K562 (cell line): ENCODE results near the gene PACSIN1. TPM values are rescaled to one million over a fixed set of nuclear protein-coding genes. Genes with fewer than 3 reads are reported as not detected.

ENCODE experiments used
- ATAC-seq: fragments of 200-7000 bp; cut with Tn5 transposase; 3 replicates; pipeline ENCODE4 v1.9.1; 2020; ENCODE audit warnings: moderate library complexity
- BruUV-seq: library from RNA; stranded (reverse); fragments of 400-500 nt; replicated peaks from 2 replicates; lab custom pipeline; 2021; lab: Mats Ljungman, UMichigan
- CTCF ChIA-PET: fragments of 300-600 bp; formaldehyde crosslinking; extraction: SDS; loops from one replicate; lab custom pipeline; 2021; ENCODE audit warnings: low intra/inter-chr PET ratio; lab: Yijun Ruan, JAX
- POLR2A ChIA-PET: fragments of 300-600, 350-650 bp; sonication (Branson Sonifier 250); formaldehyde crosslinking; extraction: SDS; loops from one replicate; lab custom pipeline; 2021; ENCODE audit warnings: antibody characterized with exemption, inconsistent platforms; lab: Yijun Ruan, JAX
- DNase-seq, 4 experiments: peaks; one replicate each; pipeline versions ENCODE4 v3.0.0 to v3.0.0-alpha.2; 2011 to 2018; ENCODE audit warnings: low spot score in 3 of 4, mixed read lengths in 3 of 4; ENCODE audit errors: extremely low read depth in 1 of 4
- FAIRE-seq: peaks from 2 replicates; lab custom pipeline; 2011; peaks lifted over from hg19 to GRCh38; lab: Jason Lieb, UNC
- H2AFZ ChIP-seq: 2 replicates; pipeline ENCODE4 v1.6.0; 2011; ENCODE audit warnings: low read depth, low read length, control low read depth, inconsistent platforms
- H3K27ac ChIP-seq: fragments of 200-600 bp; 3 replicates; pipeline ENCODE4 v1.8.0; 2011; ENCODE audit warnings: low read depth, mild to moderate bottlenecking, control low read depth, inconsistent platforms, low read length, moderate library complexity, mixed read lengths; ENCODE audit errors: extremely low read depth
- H3K27me3 ChIP-seq, 2 experiments: fragments of 300-600 bp in 1 of 2; 2 replicates in 1 of 2; 3 replicates in 1 of 2; pipeline versions ENCODE4 v1.6.0 to v1.8.0; 2011; ENCODE audit warnings: inconsistent platforms in 2 of 2, low read length in 2 of 2, mild to moderate bottlenecking in 1 of 2, mixed read lengths in 1 of 2, moderate library complexity in 1 of 2; ENCODE audit not compliant: control insufficient read depth in 2 of 2, insufficient read depth in 2 of 2
- H3K36me3 ChIP-seq: fragments of 300-600 bp; 3 replicates; pipeline ENCODE4 v1.8.0; 2011; ENCODE audit warnings: mild to moderate bottlenecking, low read length, inconsistent platforms; ENCODE audit not compliant: control insufficient read depth, insufficient read depth
- H3K4me1 ChIP-seq, 2 experiments: fragments of 200-600 bp in 1 of 2; replicated peaks in 1 of 2; 2 replicates in 1 of 2; 3 replicates in 1 of 2; pipeline versions ENCODE4 v1.5.1 to v1.8.0; 2011; ENCODE audit warnings: inconsistent platforms in 2 of 2, low read length in 2 of 2, mild to moderate bottlenecking in 1 of 2, mixed read lengths in 1 of 2, moderate library complexity in 1 of 2; ENCODE audit not compliant: control insufficient read depth in 2 of 2, insufficient read depth in 2 of 2
- H3K4me2 ChIP-seq: 2 replicates; pipeline ENCODE4 v1.6.1; 2011; ENCODE audit warnings: low read length, control low read depth, inconsistent platforms, mixed read lengths; ENCODE audit not compliant: insufficient read depth
- H3K4me3 ChIP-seq: fragments of 200-600 bp; sonication (generic), shearing (Covaris generic); 2 replicates; pipeline ENCODE4 v1.5.1; 2016; ENCODE audit warnings: control low read depth, inconsistent platforms
- H3K79me2 ChIP-seq: fragments of 200-600 bp; 3 replicates; pipeline ENCODE4 v1.8.0; 2011; ENCODE audit warnings: low read length, inconsistent platforms; ENCODE audit not compliant: control insufficient read depth, insufficient read depth
- H3K9ac ChIP-seq, 2 experiments: 2 replicates each; pipeline versions ENCODE4 v1.6.0 to v1.6.1; 2011; ENCODE audit warnings: low read depth in 2 of 2, low read length in 2 of 2, control low read depth in 1 of 2, inconsistent platforms in 1 of 2, mild to moderate bottlenecking in 1 of 2, mixed read lengths in 1 of 2; ENCODE audit not compliant: insufficient read depth in 1 of 2
- H3K9me1 ChIP-seq: one replicate; pipeline ENCODE4 v1.6.0; 2011; ENCODE audit warnings: inconsistent platforms, mild to moderate bottlenecking, low read length, moderate library complexity; ENCODE audit not compliant: control insufficient read depth, insufficient read depth
- H3K9me3 ChIP-seq: replicated peaks from 2 replicates; pipeline ENCODE4 v1.5.1; 2011; ENCODE audit warnings: low read depth, low read length, inconsistent platforms; ENCODE audit not compliant: control insufficient read depth, insufficient read depth
- H4K20me1 ChIP-seq: replicated peaks from 2 replicates; pipeline ENCODE4 v1.6.1; 2011; ENCODE audit warnings: low read length, inconsistent platforms, mixed read lengths; ENCODE audit not compliant: control insufficient read depth, insufficient read depth
- CREBBP ChIP-seq: IDR thresholded peaks from one replicate; pipeline ENCODE4 v1.6.1; 2012; ENCODE audit warnings: low read depth, mild to moderate bottlenecking, control low read depth, inconsistent platforms, low read length
- RAD51 ChIP-seq: fragments of 450-650 bp; IDR thresholded peaks from 2 replicates; pipeline ENCODE4 v1.7.1; 2016; ENCODE audit warnings: low read depth, mild to moderate bottlenecking, borderline replicate concordance
- SAP30 ChIP-seq: fragments of 200-600 bp; sonication (generic); IDR thresholded peaks from 2 replicates; pipeline ENCODE4 v1.6.1; 2012; ENCODE audit warnings: borderline replicate concordance, low read depth, mild to moderate bottlenecking, moderate library complexity, low read length, control low read depth, inconsistent platforms; ENCODE audit not compliant: insufficient read depth, poor library complexity, severe bottlenecking
- ZBTB26 ChIP-seq: fragments of 450-650 bp; formaldehyde crosslinking; IDR thresholded peaks from 2 replicates; pipeline ENCODE4 v1.4.0; 2022; ENCODE audit warnings: missing genetic modification characterization
- WGBS: fragments of 100-300 bp; shearing (Covaris generic); methylation state at CpG from one replicate; pipeline ENCODE4 v1.1.6; 2016; ENCODE audit warnings: low coverage, mixed read lengths; ENCODE audit not compliant: insufficient coverage; ENCODE audit errors: missing lambda C conversion rate; 5-methylcytosine and 5-hydroxymethylcytosine counted together
- in situ Hi-C: fragments of 300-500 bp; cut with MboI; formaldehyde crosslinking; loops from 4 replicates; pipeline ENCODE4 v1.15.0; 2018; ENCODE audit warnings: inconsistent platforms, mixed read lengths
- intact Hi-C: fragments of 100-400 bp; cut with micrococcal nuclease; formaldehyde crosslinking; loops from 2 replicates; pipeline ENCODE4 v1.14.2; 2022
- polyA plus RNA-seq, 8 experiments: library from polyadenylated mRNA; depleted of rRNA in 4 of 8; stranded (reverse) in 5 of 8; unstranded in 3 of 8; fragments of >200 nt; fragmentation: Nextera tagmentation in 2 of 8; fragmentation: Illumina TruSeq in 1 of 8; extraction: Ambion mirVana in 2 of 8; extraction: Trizol in 1 of 8; gene quantifications; 2 replicates each; pipeline versions ENCODE4 v1.2.1 to v1.2.3, GENCODE V29; 2011 to 2014; ENCODE audit warnings: inconsistent platforms in 1 of 8, missing spikeins in 1 of 8
- total RNA-seq, 7 experiments: library from RNA; depleted of rRNA in 6 of 7; stranded (reverse); fragments of >200 nt in 6 of 7; fragmentation: Illumina TruSeq in 2 of 7; extraction: Trizol in 2 of 7; gene quantifications; 2 replicates each; pipeline versions ENCODE4 v1.2.1 to v1.2.3, GENCODE V29; 2011 to 2021; ENCODE audit warnings: low replicate concordance in 1 of 7

Gene PACSIN1
- total and polyA plus RNA-seq, 9 of the 15 experiments (the other 6 are each of a cell fraction or from before 2014, with no cell fraction given), result 0.01 to 1.7 (median 0.45) TPM

- Histone ChIP-seq H3K4me3 (no peak overlapping the region), H3K27me3 (no peaks in the 10 kb centered on the region; a peak in 1 of 5 replicates), H3K9ac (peak overlapping the region in 1 of 2 experiments; percentile 74; a peak in 1 of 4 replicates), H2AFZ (peak overlapping the region; percentile 56), H3K4me2 (no peak overlapping the region), H3K36me3 (no peaks in the 10 kb centered on the region), H3K9me1 (no peaks in the 10 kb centered on the region), H3K27ac (no peak overlapping the region), H3K9me3 (no peaks in the 10 kb centered on the region), H4K20me1 (no peaks in the 10 kb centered on the region), H3K4me1 (no peaks in the 10 kb centered on the region; a peak in 2 of 5 replicates), H3K79me2 (no peaks in the 10 kb centered on the region)
- no peak for TF ChIP-seq ZBTB26 (CRISPR knock-in tag)
- no peak for TF ChIP-seq CREBBP
- TF ChIP-seq SAP30, result no peak
- TF ChIP-seq RAD51, result no peak
- FAIRE-seq (no peak), DNase-seq (no peak), ATAC-seq (peak; percentile 73)
- CTCF ChIA-PET, result interaction anchor here (0.5 kb wide), 1 partner anchor 20 kb away, joined by 3 read pairs; no protein-coding TSS in a partner anchor
- intact Hi-C loops, result no loop called here
- BruUV-seq, result no TSS peak
- in situ Hi-C loops, result no loop called here
- WGBS, result 25% methylated on average over 5 of the region's 5 CpGs
- POLR2A ChIA-PET, result no interaction called here
Measured at GRCh38 chr6:34506718-34507117, 40.8 kb downstream of the PACSIN1 start.
